ENCODE measurements around the gene OSBPL7.

The OSBPL7 gene

GRCh38 chr17:47836601-47837000 lies 15.0 kb upstream of the OSBPL7 start:
- no peaks in the 10 kb centered on the region for H3K27me3 ChIP-seq (replicated peaks; ENCODE audit: control insufficient read depth, insufficient read depth, low read length)
- TF ChIP-seq CTCF (IDR thresholded peaks at IDR 0.05; ENCODE audit: insufficient read depth, low read length, poor library complexity, severe bottlenecking): no peak
- H3K36me3 ChIP-seq (ENCODE audit: control insufficient read depth, insufficient read depth, low read length): peaks cover 4% of the 10 kb centered on the region
- H3K4me3 ChIP-seq (replicated peaks; ENCODE audit: low read depth, low read length): no peak overlapping the region
- no peak for DNase-seq (ENCODE audit: extremely low read depth, insufficient read length)

GRCh38 chr17:47834756-47835155 lies 13.2 kb upstream of the OSBPL7 start:
- peaks cover 4% of the 10 kb centered on the region for H3K36me3 ChIP-seq (ENCODE audit: control insufficient read depth, insufficient read depth, low read length)
- H3K4me3 ChIP-seq (replicated peaks; ENCODE audit: low read depth, low read length): no peak overlapping the region
- TF ChIP-seq CTCF (IDR thresholded peaks at IDR 0.05; ENCODE audit: insufficient read depth, low read length, poor library complexity, severe bottlenecking): no peak
- DNase-seq (ENCODE audit: extremely low read depth, insufficient read length): no peak
- no peaks in the 10 kb centered on the region for H3K27me3 ChIP-seq (replicated peaks; ENCODE audit: control insufficient read depth, insufficient read depth, low read length)

GRCh38 chr17:47831934-47832327 lies 10.3 kb upstream of the OSBPL7 start:
- no peak for TF ChIP-seq CTCF (IDR thresholded peaks at IDR 0.05; ENCODE audit: insufficient read depth, low read length, poor library complexity, severe bottlenecking)
- Histone ChIP-seq H3K4me3 (replicated peaks; ENCODE audit: low read depth, low read length) (peak overlapping the region; percentile 97), H3K27me3 (replicated peaks; ENCODE audit: control insufficient read depth, insufficient read depth, low read length) (no peaks in the 10 kb centered on the region), H3K36me3 (ENCODE audit: control insufficient read depth, insufficient read depth, low read length) (peaks cover 7% of the 10 kb centered on the region)
- no peak for DNase-seq (ENCODE audit: extremely low read depth, insufficient read length)

GRCh38 chr17:47831003-47831933 lies 9.7 kb upstream of the OSBPL7 start, which contains the start of the genes LRRC46 and MRPL10:
LRRC46 (plus strand) TSS chr17:47831670; CDS start chr17:47831990, 320 bp downstream.
MRPL10 (minus strand) TSS chr17:47831541; CDS start chr17:47831511, 30 bp downstream.
- Histone ChIP-seq H3K27me3 (replicated peaks; ENCODE audit: control insufficient read depth, insufficient read depth, low read length) (no peaks in the 10 kb centered on the region), H3K36me3 (ENCODE audit: control insufficient read depth, insufficient read depth, low read length) (peaks cover 12% of the 10 kb centered on the region), H3K4me3 (replicated peaks; ENCODE audit: low read depth, low read length) (peak within 1 kb of the TSS; percentile 97)
- peak; percentile 91 for DNase-seq (ENCODE audit: extremely low read depth, insufficient read length)
- peak; percentile 43 for TF ChIP-seq CTCF (IDR thresholded peaks at IDR 0.05; ENCODE audit: insufficient read depth, low read length, poor library complexity, severe bottlenecking)

GRCh38 chr17:47830396-47831002 lies 8.9 kb upstream of the OSBPL7 start:
- TF ChIP-seq CTCF (IDR thresholded peaks at IDR 0.05; ENCODE audit: insufficient read depth, low read length, poor library complexity, severe bottlenecking): no peak
- no peaks in the 10 kb centered on the region for H3K27me3 ChIP-seq (replicated peaks; ENCODE audit: control insufficient read depth, insufficient read depth, low read length)
- H3K4me3 ChIP-seq (replicated peaks; ENCODE audit: low read depth, low read length): peak overlapping the region; percentile 97
- DNase-seq (ENCODE audit: extremely low read depth, insufficient read length): no peak
- H3K36me3 ChIP-seq (ENCODE audit: control insufficient read depth, insufficient read depth, low read length): peaks cover 11% of the 10 kb centered on the region

Data from GM06990 (cell line).